GM23338 (cell line): ENCODE data around the gene CHMP3. TPM values are rescaled to one million over a fixed set of nuclear protein-coding genes. Genes with fewer than 3 reads are reported as not detected.

ENCODE experiments used
- ATAC-seq: fragments of 200-7000 bp; cut with Tn5 transposase; 3 replicates; pipeline ENCODE4 v1.9.1; 2020
- DNase-seq: peaks from one replicate; pipeline ENCODE4 v3.0.0-alpha.2; 2015; ENCODE audit warnings: low spot score
- H2AFZ ChIP-seq: fragments of 200-600 bp; sonication (generic); 2 replicates; pipeline ENCODE4 v1.8.0; 2016; ENCODE audit warnings: antibody characterized with exemption, mild to moderate bottlenecking, moderate library complexity
- H3F3A ChIP-seq: fragments of 200-600 bp; sonication (generic); replicated peaks from 2 replicates; pipeline ENCODE4 v1.8.0; 2017; ENCODE audit warnings: antibody characterized with exemption, mixed run types, low read depth
- H3K27ac ChIP-seq: fragments of 200-600 bp; sonication (generic); 2 replicates; pipeline ENCODE4 v1.6.1; 2016; ENCODE audit warnings: low read depth
- H3K27me3 ChIP-seq: fragments of 200-600 bp; sonication (generic); 2 replicates; pipeline ENCODE4 v1.8.0; 2016; ENCODE audit warnings: mild to moderate bottlenecking, mixed run types, moderate library complexity; ENCODE audit not compliant: insufficient read depth
- H3K36me3 ChIP-seq: fragments of 200-600 bp; sonication (generic); 2 replicates; pipeline ENCODE4 v1.8.0; 2016; ENCODE audit warnings: mild to moderate bottlenecking; ENCODE audit not compliant: insufficient read depth
- H3K4me1 ChIP-seq: fragments of 200-600 bp; sonication (generic); 2 replicates; pipeline ENCODE4 v1.8.0; 2016; ENCODE audit warnings: mild to moderate bottlenecking, moderate library complexity; ENCODE audit not compliant: insufficient read depth
- H3K4me2 ChIP-seq: fragments of 200-600 bp; sonication (generic); 2 replicates; pipeline ENCODE4 v1.7.1; 2017; ENCODE audit warnings: mixed run types
- H3K4me3 ChIP-seq: fragments of 200-600 bp; sonication (generic); 2 replicates; pipeline ENCODE4 v1.6.1; 2016; ENCODE audit warnings: mixed run types
- H3K79me2 ChIP-seq: fragments of 200-600 bp; sonication (generic); replicated peaks from 2 replicates; pipeline ENCODE4 v1.8.0; 2017; ENCODE audit warnings: mild to moderate bottlenecking; ENCODE audit not compliant: insufficient read depth
- H3K9me2 ChIP-seq: fragments of 200-600 bp; sonication (generic); 2 replicates; pipeline ENCODE4 v1.8.0; 2017; ENCODE audit not compliant: insufficient read depth
- H4K20me1 ChIP-seq: fragments of 200-600 bp; sonication (generic); replicated peaks from 2 replicates; pipeline ENCODE4 v1.8.0; 2017; ENCODE audit warnings: mild to moderate bottlenecking; ENCODE audit not compliant: insufficient read depth
- H3K27ac Mint-ChIP-seq: 2 replicates; pipeline ENCODE4 v1.8.0; 2020; ENCODE audit warnings: inconsistent platforms, mild to moderate bottlenecking, moderate library complexity, mixed read lengths
- H3K27me3 Mint-ChIP-seq: 3 replicates; pipeline ENCODE4 v1.8.0; 2022; ENCODE audit warnings: low read depth, mild to moderate bottlenecking, moderate library complexity, mixed read lengths, inconsistent platforms; ENCODE audit not compliant: insufficient read depth, poor library complexity
- H3K36me3 Mint-ChIP-seq: 3 replicates; pipeline ENCODE4 v1.8.0; 2021; ENCODE audit warnings: low read depth, mild to moderate bottlenecking, inconsistent platforms, moderate library complexity, mixed read lengths
- H3K4me1 Mint-ChIP-seq: 3 replicates; pipeline ENCODE4 v1.8.0; 2020; ENCODE audit warnings: mild to moderate bottlenecking, inconsistent platforms, mixed read lengths
- H3K4me3 Mint-ChIP-seq: 3 replicates; pipeline ENCODE4 v1.8.0; 2021; ENCODE audit warnings: moderate library complexity, mild to moderate bottlenecking, inconsistent platforms, mixed read lengths
- H3K9me3 Mint-ChIP-seq: 3 replicates; pipeline ENCODE4 v1.8.0; 2020; ENCODE audit warnings: moderate library complexity, mild to moderate bottlenecking, inconsistent platforms, mixed read lengths
- CREB1 ChIP-seq: fragments of 250-450 bp; sonication (Bioruptor Pico); IDR thresholded peaks from 2 replicates; pipeline ENCODE4 v1.5.0; 2020; ENCODE audit warnings: low read depth, mild to moderate bottlenecking, moderate library complexity
- CTCF ChIP-seq, 2 experiments: fragments of 200-600 bp in 1 of 2; sonication (generic) in 1 of 2; conservative IDR thresholded peaks; 2 replicates each; pipeline versions ENCODE4 v1.5.1 to v1.6.1; 2016 to 2017; ENCODE audit warnings: antibody characterized with exemption in 2 of 2, low read depth in 2 of 2, mild to moderate bottlenecking in 2 of 2, moderate library complexity in 1 of 2
- ETS1 ChIP-seq: IDR thresholded peaks from 2 replicates; pipeline ENCODE4 v1.6.1; 2016; ENCODE audit warnings: antibody characterized with exemption
- EZH2 ChIP-seq: fragments of 200-600 bp; sonication (generic); IDR thresholded peaks from one replicate; pipeline ENCODE4 v1.8.0; 2017; ENCODE audit warnings: antibody characterized with exemption, mild to moderate bottlenecking, low read depth; ENCODE audit not compliant: unreplicated experiment
- EZH2phosphoT487 ChIP-seq: fragments of 200-600 bp; sonication (generic); IDR thresholded peaks from one replicate; pipeline ENCODE4 v1.8.1; 2018; ENCODE audit warnings: antibody characterized with exemption; ENCODE audit not compliant: unreplicated experiment
- JUNB ChIP-seq: IDR thresholded peaks from one replicate; pipeline ENCODE4 v1.6.1; 2016; ENCODE audit warnings: antibody characterized with exemption; ENCODE audit not compliant: unreplicated experiment
- NANOG ChIP-seq: IDR thresholded peaks from 2 replicates; pipeline ENCODE4 v1.6.1; 2016; ENCODE audit warnings: antibody characterized with exemption, borderline replicate concordance
- POLR2AphosphoS5 ChIP-seq: IDR thresholded peaks from 2 replicates; pipeline ENCODE4 v1.6.1; 2016; ENCODE audit warnings: antibody characterized with exemption, low read depth
- ZNF114 ChIP-seq: fragments of 250-450 bp; sonication (Bioruptor Pico); IDR thresholded peaks from 2 replicates; pipeline ENCODE4 v1.5.0; 2020; ENCODE audit warnings: mild to moderate bottlenecking, moderate library complexity
- ZNF331 ChIP-seq: fragments of 250-450 bp; sonication (Bioruptor Pico); IDR thresholded peaks from 2 replicates; pipeline ENCODE4 v1.5.0; 2020; ENCODE audit warnings: low read depth, mild to moderate bottlenecking, moderate library complexity
- polyA plus RNA-seq: library from polyadenylated mRNA; unstranded; fragments of >200 nt; fragmentation: Nextera tagmentation; extraction: Ambion mirVana; gene quantifications from 2 replicates; pipeline ENCODE4 v1.2.1, GENCODE V29; 2016
- total RNA-seq: library from RNA; depleted of rRNA; stranded (reverse); fragments of >200 nt; shearing (Covaris generic); gene quantifications from 2 replicates; pipeline ENCODE4 v1.2.3, GENCODE V29; 2014

The CHMP3 gene
- total and polyA plus RNA-seq, 2 experiments from 2014 or later, result 15.5 to 15.6 TPM

DNA sequence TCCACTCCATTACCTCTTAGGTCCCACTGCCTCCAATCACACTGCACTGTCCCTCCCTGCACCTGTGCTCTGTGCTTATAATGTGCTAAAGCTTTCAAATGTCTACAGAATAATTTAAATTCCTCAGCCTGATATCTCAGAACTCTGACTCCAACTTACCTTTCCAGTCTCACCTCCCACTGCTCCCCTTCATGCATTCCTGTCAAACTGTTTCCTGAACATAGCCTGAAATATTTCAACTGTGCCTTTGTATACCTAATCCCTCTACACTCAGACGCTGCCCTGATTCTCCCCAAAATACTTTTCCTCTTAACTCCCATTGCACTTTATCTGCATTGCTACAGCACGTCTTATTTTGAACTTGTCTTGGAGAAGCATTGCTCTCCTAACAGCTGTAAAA lies 40.5 kb downstream of the CHMP3 start (continued):
- no peak for TF ChIP-seq CTCF (conservative IDR thresholded peaks at IDR 0.05; ENCODE audit: low read depth in 2 of 2)
- no peak for TF ChIP-seq ZNF331 (CRISPR knock-in tag)
- TF ChIP-seq ETS1, result no peak

GRCh38 chr2:86521922-86522321 lies 41.3 kb downstream of the CHMP3 start:
- H4K20me1 ChIP-seq, result no peaks in the 10 kb centered on the region
- Mint-ChIP-seq H3K4me1 (peaks cover 3% of the 10 kb centered on the region; the same call in 1 of the 3 replicates), H3K36me3 (no peaks in the 10 kb centered on the region; the same call in 2 of the 3 replicates), H3K4me3 (no peak overlapping the region), H3K27me3 (no peaks in the 10 kb centered on the region), H3K9me3 (peaks cover 5% of the 10 kb centered on the region), H3K27ac (no peak overlapping the region)
- H3K4me1 ChIP-seq, result no peaks in the 10 kb centered on the region
- H3K27me3 ChIP-seq, result no peaks in the 10 kb centered on the region
- H3F3A ChIP-seq, result no peaks in the 10 kb centered on the region
- H3K4me3 ChIP-seq, result no peak overlapping the region
- H3K36me3 ChIP-seq, result peaks cover 5% of the 10 kb centered on the region; the same call in 1 of the 2 replicates
- H2AFZ ChIP-seq, result no peak overlapping the region
- no peak overlapping the region for H3K27ac ChIP-seq
- H3K4me2 ChIP-seq, result no peak overlapping the region
- no peak for DNase-seq
- no peaks in the 10 kb centered on the region for H3K79me2 ChIP-seq
- no peaks in the 10 kb centered on the region for H3K9me2 ChIP-seq
- no peak for ATAC-seq
- TF ChIP-seq CREB1 (CRISPR knock-in tag) (no peak), JUNB (no peak), ZNF114 (no peak), ETS1 (no peak), NANOG (no peak), ZNF331 (CRISPR knock-in tag) (no peak), EZH2 (no peak), POLR2AphosphoS5 (no peak), EZH2phosphoT487 (no peak)

GRCh38 chr2:86520153-86520552 lies 43.1 kb downstream of the CHMP3 start:
- H3K27me3 ChIP-seq, result no peaks in the 10 kb centered on the region
- H3K27ac Mint-ChIP-seq, result no peak overlapping the region
- no peak overlapping the region for H3K4me3 ChIP-seq
- no peak overlapping the region for H3K27ac ChIP-seq
- no peaks in the 10 kb centered on the region for H3K79me2 ChIP-seq
- H3K4me1 ChIP-seq, result no peaks in the 10 kb centered on the region
- no peaks in the 10 kb centered on the region for H4K20me1 ChIP-seq
- TF ChIP-seq CTCF (conservative IDR thresholded peaks at IDR 0.05; ENCODE audit: low read depth in 2 of 2) (peak in 1 of 2 experiments; percentile 14; a peak in 1 of 4 replicates), CREB1 (CRISPR knock-in tag) (no peak), ETS1 (no peak)
- H3K4me3 Mint-ChIP-seq, result no peak overlapping the region
- no peak overlapping the region for H2AFZ ChIP-seq
- H3K4me2 ChIP-seq, result no peak overlapping the region
- peaks cover 5% of the 10 kb centered on the region for H3K9me3 Mint-ChIP-seq
- H3K27me3 Mint-ChIP-seq, result no peaks in the 10 kb centered on the region
- H3F3A ChIP-seq, result no peaks in the 10 kb centered on the region
- H3K4me1 Mint-ChIP-seq, result no peaks in the 10 kb centered on the region
- peaks cover 5% of the 10 kb centered on the region; the same call in 2 of the 3 replicates for H3K36me3 Mint-ChIP-seq
- DNase-seq (peak; percentile 9), ATAC-seq (no peak)
- H3K9me2 ChIP-seq, result no peaks in the 10 kb centered on the region
- peaks cover 5% of the 10 kb centered on the region; the same call in 1 of the 2 replicates for H3K36me3 ChIP-seq
